ENCODE data around the gene UGT3A2. TPM values are rescaled to one million over a fixed set of nuclear protein-coding genes. Genes with fewer than 3 reads are reported as not detected.

The UGT3A2 gene
- polyA plus RNA-seq, 1 experiment, result not detected

DNA sequence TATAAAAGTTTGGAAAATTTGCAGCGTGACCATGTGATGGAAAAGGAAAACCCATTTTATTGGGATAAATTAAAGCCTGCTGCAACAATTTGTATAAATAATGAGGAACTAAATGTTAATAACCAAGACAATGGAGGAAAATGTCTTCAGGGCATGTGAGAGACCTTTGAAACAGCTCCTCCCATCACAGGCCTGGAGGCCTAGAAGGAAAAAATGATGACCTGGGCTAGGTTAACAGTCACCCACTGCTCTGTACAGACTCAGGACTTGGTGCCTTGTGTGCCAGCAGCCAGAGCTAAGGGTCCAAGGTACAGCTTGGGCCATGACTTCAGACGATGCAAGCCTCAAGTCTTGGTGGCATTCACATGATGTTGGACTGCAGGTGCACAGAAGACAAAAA, 53.5 kb downstream of the UGT3A2 start:
- H3K27me3 ChIP-seq (ENCODE audit: control insufficient read depth, insufficient read depth, low read length), result no peaks in the 10 kb centered on the region
- ChIA-PET POLR2A (no interaction called here), CTCF (no interaction called here)
- TF ChIP-seq CTCF (IDR thresholded peaks at IDR 0.05; ENCODE audit: low read depth, low read length), result no peak
- no peak overlapping the region for H3K4me3 ChIP-seq (ENCODE audit: low read depth, low read length)
- DNase-seq (ENCODE audit: low read depth, low spot score), result no peak
- H3K27ac ChIP-seq (ENCODE audit: low read depth, low read length), result no peak overlapping the region
- H3K9me3 ChIP-seq (ENCODE audit: control insufficient read depth, insufficient read depth, low read length), result no peaks in the 10 kb centered on the region

GRCh38 chr5:36009698-36010097, 57.0 kb downstream of the UGT3A2 start:
- no peak for DNase-seq (ENCODE audit: low read depth, low spot score)
- H3K27ac ChIP-seq (ENCODE audit: low read depth, low read length), result no peak overlapping the region
- no peaks in the 10 kb centered on the region for H3K9me3 ChIP-seq (ENCODE audit: control insufficient read depth, insufficient read depth, low read length)
- no peak overlapping the region for H3K4me3 ChIP-seq (ENCODE audit: low read depth, low read length)
- no peaks in the 10 kb centered on the region for H3K27me3 ChIP-seq (ENCODE audit: control insufficient read depth, insufficient read depth, low read length)
- ChIA-PET POLR2A (no interaction called here), CTCF (no interaction called here)
- no peak for TF ChIP-seq CTCF (IDR thresholded peaks at IDR 0.05; ENCODE audit: low read depth, low read length)

DNA sequence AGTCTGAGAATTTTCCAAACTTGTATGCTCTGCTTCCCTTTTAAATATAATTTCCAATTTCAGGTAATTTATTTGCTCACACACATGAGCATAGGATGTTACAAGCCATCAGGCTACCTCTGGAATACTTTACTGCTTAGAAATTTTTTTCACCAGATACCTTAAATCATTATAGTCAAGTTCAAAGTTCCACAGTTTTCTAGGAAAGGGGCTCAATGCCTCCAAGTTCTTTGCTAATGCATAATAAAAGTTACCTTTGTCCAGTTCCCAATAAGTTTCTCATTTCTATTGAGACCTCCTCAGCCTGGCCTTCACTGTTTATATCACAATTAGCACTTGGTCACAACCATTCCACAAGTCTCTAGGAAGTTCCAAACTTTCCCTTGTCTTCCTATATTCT, 59.3 kb downstream of the UGT3A2 start:
- Histone ChIP-seq H3K4me3 (ENCODE audit: low read depth, low read length) (no peak overlapping the region), H3K27ac (ENCODE audit: low read depth, low read length) (no peak overlapping the region), H3K27me3 (ENCODE audit: control insufficient read depth, insufficient read depth, low read length) (no peaks in the 10 kb centered on the region), H3K9me3 (ENCODE audit: control insufficient read depth, insufficient read depth, low read length) (no peaks in the 10 kb centered on the region)
- no peak for DNase-seq (ENCODE audit: low read depth, low spot score)
- ChIA-PET CTCF (no interaction called here), POLR2A (no interaction called here)
- no peak for TF ChIP-seq CTCF (IDR thresholded peaks at IDR 0.05; ENCODE audit: low read depth, low read length)

DNA sequence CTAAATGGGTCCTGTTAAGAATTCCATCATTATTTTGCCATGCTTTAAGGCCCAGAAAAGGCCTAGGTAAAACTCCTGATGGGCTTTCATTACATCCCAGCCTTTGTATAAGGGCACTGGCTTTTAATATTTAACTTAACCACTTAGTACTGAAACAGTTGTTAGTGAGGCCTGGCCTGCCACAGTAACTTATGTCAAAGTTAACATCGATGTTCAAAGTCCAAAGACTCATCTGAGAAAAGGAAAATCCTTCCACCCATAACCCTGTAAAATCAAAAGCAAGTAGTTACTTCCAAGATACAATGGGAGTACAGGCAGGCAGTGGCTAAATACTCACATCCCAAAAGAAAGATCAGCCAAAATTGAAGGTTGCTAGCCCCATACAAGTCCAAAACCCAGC, 60.5 kb downstream of the UGT3A2 start:
- no peak overlapping the region for H3K27ac ChIP-seq (ENCODE audit: low read depth, low read length)
- TF ChIP-seq CTCF (IDR thresholded peaks at IDR 0.05; ENCODE audit: low read depth, low read length), result no peak
- DNase-seq (ENCODE audit: low read depth, low spot score), result no peak
- ChIA-PET CTCF (no interaction called here), POLR2A (no interaction called here)
- H3K27me3 ChIP-seq (ENCODE audit: control insufficient read depth, insufficient read depth, low read length), result no peaks in the 10 kb centered on the region
- H3K4me3 ChIP-seq (ENCODE audit: low read depth, low read length), result no peak overlapping the region
- no peaks in the 10 kb centered on the region for H3K9me3 ChIP-seq (ENCODE audit: control insufficient read depth, insufficient read depth, low read length)

DNA sequence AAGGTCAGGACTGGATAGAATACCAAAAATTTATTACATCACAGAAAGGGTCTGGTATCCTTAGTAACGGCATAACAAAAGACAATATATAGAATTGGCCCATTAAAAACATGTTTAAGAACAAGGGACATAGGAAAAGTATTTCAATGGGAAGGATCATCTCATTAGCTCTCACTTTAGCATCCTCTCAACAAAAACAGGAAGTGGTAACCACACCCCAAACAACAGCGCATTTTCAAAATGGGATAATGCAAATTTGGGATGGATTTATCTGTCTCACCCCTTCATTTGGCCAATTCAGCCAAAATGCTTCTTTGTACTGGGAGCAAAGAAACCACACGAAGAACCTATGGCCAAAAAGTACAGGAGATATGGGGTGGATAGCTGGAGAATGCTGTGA, 65.7 kb downstream of the UGT3A2 start:
- POLR2A ChIA-PET, result no interaction called here
- no peak for DNase-seq (ENCODE audit: low read depth, low spot score)
- H3K4me3 ChIP-seq (ENCODE audit: low read depth, low read length), result no peak overlapping the region
- CTCF ChIA-PET, result no interaction called here
- no peak for TF ChIP-seq CTCF (IDR thresholded peaks at IDR 0.05; ENCODE audit: low read depth, low read length)
- no peaks in the 10 kb centered on the region for H3K27me3 ChIP-seq (ENCODE audit: control insufficient read depth, insufficient read depth, low read length)
- H3K9me3 ChIP-seq (ENCODE audit: control insufficient read depth, insufficient read depth, low read length), result no peaks in the 10 kb centered on the region
- H3K27ac ChIP-seq (ENCODE audit: low read depth, low read length), result no peak overlapping the region
